Measurements from ENCODE around the gene MFSD1. TPM values are rescaled to one million over a fixed set of nuclear protein-coding genes. Genes with fewer than 3 reads are reported as not detected.
A peak's percentile ranks its signal among the peaks of the same experiment; 100 is the strongest.

The MFSD1 gene
- total and polyA plus RNA-seq, 2 of the 4 experiments (the other 2 are of a cell fraction): 50.4 to 64.2 TPM

DNA sequence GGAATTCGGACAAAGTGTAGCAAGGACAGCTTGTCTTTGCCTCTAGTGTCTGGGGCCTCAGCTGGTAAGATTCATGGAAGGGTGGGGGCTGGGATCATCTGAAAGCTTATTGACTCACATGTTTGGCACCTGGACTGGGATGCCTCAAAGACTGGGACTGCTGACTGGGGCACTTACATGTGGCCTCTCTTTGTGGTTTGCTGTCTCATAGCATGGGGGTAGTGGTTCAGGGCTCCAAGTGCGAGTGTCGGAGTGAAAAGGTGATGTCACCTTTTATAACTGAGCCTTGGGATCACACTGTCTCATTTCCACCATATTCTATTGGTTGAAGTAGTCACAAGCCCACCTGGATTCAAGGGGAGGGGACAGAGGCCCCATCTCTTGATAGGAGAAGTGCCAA is 6.8 kb downstream of the MFSD1 start:
- peaks cover 28% of the 10 kb centered on the region for H3K36me3 ChIP-seq (ENCODE audit: control insufficient read depth, insufficient read depth, low read length)
- CTCF ChIA-PET: interaction anchor here (1.1 kb wide), 1 partner anchor 10 kb away, joined by 3 read pairs; no protein-coding TSS in a partner anchor
- no peaks in the 10 kb centered on the region; the same call in 1 of the 2 replicates for H3K4me1 ChIP-seq (ENCODE audit: control insufficient read depth, insufficient read depth, low read length)
- H2BK15ac ChIP-seq (ENCODE audit: low read depth, low read length): no peak overlapping the region
- no peak overlapping the region for H3K18ac ChIP-seq (ENCODE audit: low read depth, low read length)
- WGBS, 2 experiments (ENCODE audit: extremely low coverage in 2 of 2, insufficient read length in 1 of 2): no CpG with 5 or more reads among the region's 3 CpGs
- TF ChIP-seq, protein P1, sequence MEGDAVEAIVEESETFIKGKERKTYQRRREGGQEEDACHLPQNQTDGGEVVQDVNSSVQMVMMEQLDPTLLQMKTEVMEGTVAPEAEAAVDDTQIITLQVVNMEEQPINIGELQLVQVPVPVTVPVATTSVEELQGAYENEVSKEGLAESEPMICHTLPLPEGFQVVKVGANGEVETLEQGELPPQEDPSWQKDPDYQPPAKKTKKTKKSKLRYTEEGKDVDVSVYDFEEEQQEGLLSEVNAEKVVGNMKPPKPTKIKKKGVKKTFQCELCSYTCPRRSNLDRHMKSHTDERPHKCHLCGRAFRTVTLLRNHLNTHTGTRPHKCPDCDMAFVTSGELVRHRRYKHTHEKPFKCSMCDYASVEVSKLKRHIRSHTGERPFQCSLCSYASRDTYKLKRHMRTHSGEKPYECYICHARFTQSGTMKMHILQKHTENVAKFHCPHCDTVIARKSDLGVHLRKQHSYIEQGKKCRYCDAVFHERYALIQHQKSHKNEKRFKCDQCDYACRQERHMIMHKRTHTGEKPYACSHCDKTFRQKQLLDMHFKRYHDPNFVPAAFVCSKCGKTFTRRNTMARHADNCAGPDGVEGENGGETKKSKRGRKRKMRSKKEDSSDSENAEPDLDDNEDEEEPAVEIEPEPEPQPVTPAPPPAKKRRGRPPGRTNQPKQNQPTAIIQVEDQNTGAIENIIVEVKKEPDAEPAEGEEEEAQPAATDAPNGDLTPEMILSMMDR (conservative IDR thresholded peaks at IDR 0.05; ENCODE audit: low read depth, low read length): no peak
- TF ChIP-seq MAFK (IDR thresholded peaks at IDR 0.05; ENCODE audit: low read depth, low read length): peak; percentile 56; the same call in 1 of the 2 replicates
- in situ Hi-C loops (cut with MboI; ENCODE audit: low sequenced_read_pairs) (no loop called here), intact Hi-C loops (cut with micrococcal nuclease) (no loop called here), dilution Hi-C loops (cut with HindIII; ENCODE audit: low sequenced_read_pairs, unreplicated experiment) (no loop called here)
- H3K23ac ChIP-seq (ENCODE audit: low read depth, low read length): no peak overlapping the region
- DNase-seq (peak; percentile 85), ATAC-seq (ENCODE audit: low read depth) (peak; percentile 37; the same call in 1 of the 2 replicates)
- no peak overlapping the region for H3K4me3 ChIP-seq (ENCODE audit: insufficient read depth, low read depth, low read length)
- H4K8ac ChIP-seq (ENCODE audit: low read depth in 2 of 2, low read length in 2 of 2): no peak overlapping the region
- H2BK20ac ChIP-seq (ENCODE audit: low read depth, low read length): no peak overlapping the region
- peaks cover 6% of the 10 kb centered on the region; the same call in 1 of the 2 replicates for H3K9me1 ChIP-seq (ENCODE audit: insufficient read depth, low read length)
- no peak overlapping the region for H4K5ac ChIP-seq (ENCODE audit: low read depth, low read length)
- no peaks in the 10 kb centered on the region for H3K27me3 ChIP-seq (ENCODE audit: control insufficient read depth, insufficient read depth, low read length)
- no peak overlapping the region for H2BK120ac ChIP-seq (ENCODE audit: low read depth, low read length)
- no peaks in the 10 kb centered on the region for H4K20me1 ChIP-seq (ENCODE audit: insufficient read depth, low read length)
- no peaks in the 10 kb centered on the region for H3K9me3 ChIP-seq (ENCODE audit: control insufficient read depth, insufficient read depth, low read length)
- peaks cover 6 to 16% of the 10 kb centered on the region in 2 experiments; a peak in 3 of 4 replicates for H3K79me1 ChIP-seq (ENCODE audit: low read depth in 1 of 2, low read length in 2 of 2)
- no peak overlapping the region for H4K91ac ChIP-seq (ENCODE audit: insufficient read depth, low read depth, low read length)
- no peak overlapping the region for H2BK5ac ChIP-seq (ENCODE audit: low read depth, low read length, poor library complexity, severe bottlenecking)
- no peak overlapping the region for H3K14ac ChIP-seq (replicated peaks; ENCODE audit: low read depth, low read length)
- no peak overlapping the region for H2AK5ac ChIP-seq (ENCODE audit: low read depth, low read length)
- H3K4me2 ChIP-seq (ENCODE audit: low read depth, low read length): no peak overlapping the region
- H3K27ac ChIP-seq (ENCODE audit: insufficient read depth, low read length): no peak overlapping the region
- BruUV-seq (replicated peaks): no TSS peak
- H3K56ac ChIP-seq (ENCODE audit: extremely low read depth, insufficient read depth, low read length): no peak overlapping the region
- no peak overlapping the region for H3K4ac ChIP-seq (ENCODE audit: low read depth, low read length)
- no peak overlapping the region for H2AFZ ChIP-seq (replicated peaks; ENCODE audit: low read length, poor library complexity)
- no peak overlapping the region for H2AK9ac ChIP-seq (replicated peaks; ENCODE audit: low read depth, low read length, poor library complexity)
- POLR2A ChIA-PET (ENCODE audit: unreplicated experiment): interaction anchor here (0.5 kb wide), 1 partner anchor 176 kb away, joined by 3 read pairs; no protein-coding TSS in a partner anchor
- no peak overlapping the region for H3K9ac ChIP-seq (ENCODE audit: low read depth, low read length)

All from IMR-90 (cell line).